GM19099 (cell line): Measurements from ENCODE around the gene GPR160.

Experiments used
- POLR2A ChIP-seq: IDR thresholded peaks from 3 replicates; pipeline ENCODE4 v1.6.1; 2011; ENCODE audit warnings: low read depth; ENCODE audit not compliant: insufficient read length; ENCODE audit errors: extremely low read depth

The GPR160 gene

DNA sequence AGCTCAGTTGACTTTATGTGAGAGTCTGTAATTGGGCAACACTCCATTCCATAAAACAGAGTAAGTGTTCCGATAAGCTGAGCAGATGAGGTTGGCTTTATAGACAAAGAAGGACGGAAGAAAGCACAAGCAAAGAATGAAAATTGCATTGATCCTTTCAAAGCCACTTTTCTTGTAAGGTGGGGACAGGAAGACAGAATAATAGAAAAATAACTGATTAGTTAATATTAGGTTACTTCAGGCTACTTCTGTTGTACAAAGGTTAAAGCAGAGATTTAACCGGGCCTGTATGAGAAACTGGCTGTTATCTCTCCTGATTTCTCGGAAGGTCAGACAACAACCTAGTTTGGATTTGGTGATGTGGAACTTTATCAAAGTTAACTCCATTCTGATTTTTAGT lies 15.5 kb upstream of the GPR160 start:
- no peak for TF ChIP-seq POLR2A

DNA sequence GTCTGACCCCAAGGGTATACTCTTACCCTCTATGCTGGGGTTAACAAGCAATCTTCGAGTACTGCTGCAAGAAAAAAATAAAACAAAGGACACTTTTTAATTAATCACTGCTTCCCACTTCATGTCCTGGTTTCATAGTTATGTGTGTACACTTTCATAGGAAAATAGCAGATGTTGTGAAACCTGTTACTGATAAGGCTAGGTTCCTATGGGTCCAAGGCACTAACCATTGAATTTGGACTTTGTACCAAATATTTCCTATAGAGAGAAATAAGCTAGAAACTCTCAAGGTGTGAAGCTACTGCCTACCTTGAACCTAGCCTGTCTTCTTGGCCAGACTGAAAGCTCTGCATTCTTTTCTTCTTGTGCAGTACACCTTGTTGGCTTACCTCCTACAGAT lies 14.6 kb upstream of the GPR160 start:
- TF ChIP-seq POLR2A: no peak

DNA sequence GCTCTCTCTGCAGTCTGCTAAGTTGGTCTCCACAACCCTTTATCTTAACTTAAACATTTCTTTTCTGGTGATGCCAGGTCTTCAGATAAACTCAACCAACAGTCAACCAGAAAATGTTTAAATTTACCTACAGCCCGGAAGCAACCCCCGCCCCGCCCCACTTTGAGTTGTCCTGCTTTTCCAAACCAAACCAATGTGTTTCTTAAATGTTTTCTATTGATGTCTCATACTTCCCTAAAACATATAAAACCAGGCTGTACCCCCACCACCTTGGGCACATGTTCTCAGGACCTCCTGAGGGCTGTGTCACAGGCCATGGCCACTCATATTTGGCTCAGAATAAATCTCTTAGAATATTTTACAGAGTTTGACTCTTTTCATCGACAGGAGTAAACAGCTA lies 13.2 kb upstream of the GPR160 start:
- no peak for TF ChIP-seq POLR2A

DNA sequence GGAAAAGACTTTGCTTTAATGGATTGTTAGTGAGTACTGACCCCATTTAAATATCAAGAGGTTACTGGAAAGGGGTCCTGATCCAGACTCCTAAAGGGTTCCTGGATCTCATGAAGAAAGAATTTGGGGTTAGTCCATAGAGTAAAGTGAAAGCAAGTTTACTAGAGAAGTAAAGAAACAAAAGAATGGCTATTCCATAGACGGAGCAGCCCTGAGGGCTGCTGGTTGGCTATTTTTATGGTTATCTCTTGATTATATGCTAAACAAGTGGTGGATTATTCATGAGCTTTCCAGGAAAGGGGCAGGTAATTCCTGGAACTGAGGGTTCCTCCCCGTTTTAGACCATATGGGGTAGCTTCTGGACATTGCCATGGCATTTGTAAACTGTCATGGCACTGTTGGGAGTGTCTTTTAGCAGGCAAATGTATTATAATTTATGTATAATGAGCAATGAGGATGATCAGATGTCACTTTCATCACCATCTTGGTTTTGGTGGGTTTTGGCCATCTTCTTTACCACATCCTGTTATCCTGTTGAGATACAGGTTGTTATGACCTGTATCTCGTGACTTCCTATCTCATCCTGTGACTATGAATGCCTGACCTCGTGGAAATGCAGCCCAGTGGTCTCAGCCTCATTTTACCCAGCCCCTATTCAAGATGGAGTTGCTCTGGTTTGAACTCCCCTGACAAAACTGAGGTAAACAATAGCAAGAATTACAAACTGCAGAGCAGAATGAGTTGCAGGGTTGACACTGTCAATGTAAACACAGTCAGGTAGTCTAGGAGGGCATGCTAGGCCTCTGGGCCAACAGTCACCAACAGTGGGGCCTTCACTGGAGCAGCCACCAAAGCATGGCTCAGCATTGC lies 10.3 kb upstream of the GPR160 start:
- TF ChIP-seq POLR2A: no peak

DNA sequence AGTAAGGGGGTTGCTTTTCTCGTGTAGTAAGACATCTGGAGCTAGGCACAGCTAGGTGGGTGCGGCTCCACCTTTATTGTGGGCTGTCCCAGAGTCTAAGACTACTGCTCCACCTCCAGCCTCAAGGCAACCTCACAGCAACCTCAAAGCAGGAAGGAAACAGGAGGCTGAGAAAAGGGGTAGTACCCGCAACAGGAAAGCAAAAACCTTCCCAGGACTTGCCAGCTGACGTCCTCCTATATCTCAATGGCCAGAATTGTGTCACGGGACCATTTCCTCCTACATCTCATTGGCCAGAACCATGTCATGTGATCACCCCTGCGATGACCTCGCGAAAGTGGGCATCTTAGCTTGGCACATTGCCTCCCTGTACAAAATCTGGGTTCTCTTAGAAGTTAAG lies 4.3 kb upstream of the GPR160 start:
- no peak for TF ChIP-seq POLR2A

DNA sequence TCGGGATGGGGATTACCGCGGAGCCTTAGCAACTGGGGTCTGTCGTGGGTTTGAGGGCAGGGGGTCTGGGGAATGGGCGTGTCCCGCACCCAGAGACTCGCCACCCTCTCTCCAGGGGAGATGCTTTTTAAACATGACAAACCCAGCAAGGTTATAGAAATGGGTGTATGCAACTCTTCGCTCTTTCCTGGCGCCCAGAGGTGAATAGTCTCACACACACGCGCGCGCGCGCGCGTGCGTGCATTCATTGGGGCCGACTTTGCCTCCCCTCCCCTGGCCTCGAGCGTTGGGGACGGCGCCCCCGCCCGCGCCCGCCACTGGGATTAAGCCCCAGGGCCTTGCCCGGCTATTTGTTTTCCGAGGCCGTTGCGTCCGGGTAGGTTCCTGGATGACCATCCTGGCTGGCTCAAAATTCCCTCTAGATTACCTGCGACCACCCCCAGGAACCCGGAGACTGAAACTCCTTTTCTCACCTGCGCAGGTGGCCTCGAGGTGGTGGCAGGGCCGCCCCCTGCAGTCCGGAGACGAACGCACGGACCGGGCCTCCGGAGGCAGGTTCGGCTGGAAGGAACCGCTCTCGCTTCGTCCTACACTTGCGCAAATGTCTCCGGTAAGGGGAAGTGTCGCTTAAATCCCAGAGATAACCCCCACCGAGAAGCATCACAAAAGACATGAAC lies 777 bp downstream of the GPR160 start:
- TF ChIP-seq POLR2A: no peak

DNA sequence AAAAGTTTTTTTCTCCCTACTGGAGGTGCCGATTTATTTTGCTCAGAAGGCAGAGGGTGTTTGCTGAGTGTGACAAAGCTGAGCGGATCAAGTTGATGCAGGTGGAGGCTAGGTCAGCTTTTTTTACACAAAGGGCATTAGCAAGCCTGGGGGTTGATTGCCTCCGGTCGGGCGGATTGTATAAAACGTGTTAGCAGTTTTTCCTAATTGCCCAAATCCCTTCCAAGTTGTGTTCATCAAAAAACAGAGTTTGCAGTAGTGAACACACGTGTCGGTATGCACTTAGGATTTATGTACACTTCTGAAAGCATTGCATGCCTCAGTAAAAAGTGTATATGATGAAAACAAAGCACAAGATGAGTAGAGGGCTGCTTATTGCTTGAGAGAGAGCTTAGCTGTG lies 2.6 kb downstream of the GPR160 start:
- no peak for TF ChIP-seq POLR2A

DNA sequence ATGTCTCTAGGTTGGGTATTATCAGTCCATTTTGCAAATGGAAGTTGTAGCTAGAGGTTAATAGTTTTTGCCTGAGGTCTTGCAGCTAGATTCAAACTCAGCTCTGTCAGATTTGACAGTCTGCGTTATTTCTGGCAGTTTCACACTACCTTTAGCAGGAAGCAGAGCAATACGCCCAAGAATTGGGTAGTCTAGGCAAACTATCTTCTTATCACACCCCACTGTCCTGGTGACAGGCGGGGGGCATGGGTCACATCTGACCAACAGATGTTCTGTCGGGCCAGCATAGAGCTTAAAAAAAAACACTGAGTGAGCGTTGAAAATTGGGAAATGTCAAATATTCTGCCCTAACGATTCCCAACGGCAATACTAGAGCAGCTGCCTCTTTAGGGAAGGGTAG lies 5.7 kb downstream of the GPR160 start:
- TF ChIP-seq POLR2A: no peak

DNA sequence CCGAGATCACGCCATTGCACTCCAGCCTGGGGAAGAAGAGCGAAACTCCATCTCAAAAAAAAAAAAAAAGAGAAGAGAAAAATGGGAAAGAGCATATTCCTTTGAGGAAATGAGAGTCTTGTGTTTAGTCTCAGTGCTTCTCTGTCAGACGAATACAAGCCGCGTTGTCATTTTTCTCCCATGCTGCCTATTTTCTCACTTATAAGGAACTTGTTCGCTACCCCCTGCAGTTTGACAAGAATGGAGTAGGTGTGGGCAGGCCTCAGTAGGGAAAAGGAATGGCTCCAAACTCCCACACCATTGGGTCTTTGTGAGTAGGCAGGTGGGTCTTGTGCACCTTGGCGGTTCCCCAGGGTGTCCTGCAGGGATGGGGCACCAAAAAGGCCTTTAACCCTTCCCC lies 6.5 kb downstream of the GPR160 start:
- no peak for TF ChIP-seq POLR2A

DNA sequence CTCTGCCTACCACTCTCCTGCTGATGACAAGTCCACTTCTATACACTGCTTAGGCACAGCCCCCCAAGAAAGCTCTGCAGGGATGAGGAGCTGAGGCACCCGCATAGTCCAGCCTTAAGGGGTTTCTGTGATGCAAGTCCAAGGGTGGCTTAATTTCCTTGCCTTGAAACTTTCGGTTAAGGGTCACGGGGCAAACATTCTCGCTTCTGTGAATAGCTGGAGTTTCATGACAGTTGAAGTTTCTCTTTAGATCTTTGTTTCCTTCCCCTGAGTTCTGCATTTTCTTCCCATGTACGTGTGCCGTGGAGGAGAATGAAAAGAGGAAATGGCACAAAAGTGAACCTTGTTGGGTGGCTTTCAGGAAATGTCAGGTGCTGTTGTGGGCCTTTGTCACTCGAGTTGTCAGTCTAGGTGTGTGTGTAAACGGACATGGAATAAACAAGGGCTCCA lies 7.0 kb downstream of the GPR160 start:
- TF ChIP-seq POLR2A: no peak

DNA sequence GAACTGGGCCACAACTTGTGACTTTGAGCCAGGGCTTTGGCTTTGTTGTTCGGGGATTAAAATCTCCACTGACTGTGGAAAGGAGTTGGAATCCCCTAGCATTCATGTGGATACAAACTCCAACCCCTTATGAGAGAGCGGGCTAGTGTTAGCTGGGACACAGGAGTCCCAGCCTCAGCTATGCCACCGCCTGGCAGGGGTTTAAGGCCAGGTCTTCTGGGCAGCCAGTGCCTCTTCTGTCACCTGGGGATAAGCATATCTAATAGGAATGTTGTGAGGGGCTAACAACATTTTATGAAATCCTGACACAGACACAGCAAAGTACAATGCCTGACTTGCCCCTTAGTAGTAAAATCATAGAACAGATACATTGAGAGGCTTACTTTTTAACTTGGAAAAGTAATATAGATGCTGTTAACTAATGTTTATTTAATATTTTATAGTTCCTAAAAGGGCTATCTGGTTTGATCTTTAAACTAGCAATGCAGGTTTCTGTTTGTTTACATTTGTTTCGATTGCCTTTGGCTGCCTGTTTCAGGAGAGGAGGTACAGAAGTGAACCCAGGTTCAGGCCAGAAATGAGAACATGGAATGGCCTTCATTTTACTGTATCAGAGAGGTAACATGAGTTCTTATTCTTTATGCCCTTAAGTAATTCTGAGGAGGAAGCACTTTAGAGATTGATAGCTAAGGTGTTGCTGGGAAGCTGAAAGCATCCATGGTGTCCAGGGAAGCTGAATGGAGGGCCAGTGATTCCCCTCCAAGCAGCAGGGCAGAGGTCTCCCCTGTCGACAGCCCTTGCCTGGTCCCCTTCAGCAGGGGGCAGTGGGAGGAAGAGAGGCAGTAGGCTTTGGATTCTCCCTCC lies 8.7 kb downstream of the GPR160 start:
- TF ChIP-seq POLR2A: no peak

DNA sequence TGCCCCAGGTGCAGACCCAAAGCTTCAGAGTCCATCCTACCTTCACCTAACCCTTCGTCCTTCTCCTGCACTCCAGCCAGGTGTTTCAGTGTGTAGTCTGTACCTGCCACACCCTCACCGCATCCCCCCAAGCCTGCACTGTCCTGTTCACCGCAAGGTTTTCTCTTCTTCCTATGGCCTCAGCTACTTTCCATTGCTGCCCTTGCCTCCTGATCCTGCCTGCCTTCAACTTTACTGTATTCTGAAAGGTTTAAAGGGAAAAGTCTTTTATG lies 9.3 kb downstream of the GPR160 start:
- TF ChIP-seq POLR2A: no peak

DNA sequence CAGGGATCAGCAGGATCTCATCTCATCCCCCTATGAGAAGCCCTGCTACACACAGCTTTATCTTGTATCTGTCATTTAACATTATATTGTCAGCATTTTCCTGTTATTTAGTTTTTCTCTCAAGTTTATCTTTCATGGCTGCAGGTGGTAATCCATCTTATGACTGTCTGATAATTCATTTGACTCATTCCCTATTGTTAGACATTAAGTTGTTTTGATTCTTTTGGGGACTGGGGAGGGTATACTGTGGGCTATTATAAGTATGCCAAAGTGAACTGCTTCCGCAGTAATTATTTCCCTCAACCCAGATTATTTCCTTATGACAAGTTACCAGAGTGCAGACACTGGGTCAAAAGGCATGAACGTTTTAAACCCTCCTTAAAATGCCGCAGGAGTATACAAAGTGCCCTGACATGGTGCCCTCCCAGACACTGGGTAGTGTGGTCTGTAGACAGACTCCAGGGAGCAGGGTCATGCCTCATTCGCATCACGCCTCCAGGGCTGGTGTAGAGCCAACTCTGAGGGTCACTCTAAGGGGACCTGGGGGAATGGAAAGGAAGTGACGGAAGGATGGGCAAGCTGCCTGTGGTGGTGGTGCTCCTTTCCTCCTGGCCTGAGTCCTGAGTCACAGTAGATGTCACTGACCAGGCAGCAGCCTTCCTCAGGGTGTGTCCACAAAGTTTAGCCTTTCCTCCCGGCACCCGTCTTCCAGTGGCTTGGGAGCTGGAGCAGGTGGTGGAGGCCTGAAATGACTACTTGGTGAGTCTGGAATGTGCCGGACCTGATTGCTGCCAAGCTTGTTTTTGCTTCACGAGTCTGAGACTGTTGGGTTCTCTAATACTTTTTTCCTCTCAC lies 11.6 kb downstream of the GPR160 start:
- no peak for TF ChIP-seq POLR2A

DNA sequence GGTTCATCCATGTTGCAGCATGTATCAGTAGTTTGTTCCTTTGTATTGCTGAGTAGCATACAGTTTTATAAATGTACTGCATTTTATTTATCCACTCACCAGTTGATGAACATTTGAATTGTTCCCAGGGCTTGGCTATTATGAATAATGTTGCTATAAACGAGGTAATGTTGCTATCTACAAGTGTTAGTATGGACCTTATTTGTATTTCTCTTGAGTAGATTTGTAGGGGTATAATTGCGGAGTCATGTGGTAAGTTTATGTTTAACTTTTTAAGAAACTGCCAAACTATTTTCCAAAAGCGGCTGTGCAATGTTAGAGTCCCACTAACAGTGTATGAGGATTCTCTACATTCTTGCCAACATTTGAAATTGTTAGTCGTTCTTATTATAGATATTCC lies 13.0 kb downstream of the GPR160 start:
- TF ChIP-seq POLR2A: no peak

DNA sequence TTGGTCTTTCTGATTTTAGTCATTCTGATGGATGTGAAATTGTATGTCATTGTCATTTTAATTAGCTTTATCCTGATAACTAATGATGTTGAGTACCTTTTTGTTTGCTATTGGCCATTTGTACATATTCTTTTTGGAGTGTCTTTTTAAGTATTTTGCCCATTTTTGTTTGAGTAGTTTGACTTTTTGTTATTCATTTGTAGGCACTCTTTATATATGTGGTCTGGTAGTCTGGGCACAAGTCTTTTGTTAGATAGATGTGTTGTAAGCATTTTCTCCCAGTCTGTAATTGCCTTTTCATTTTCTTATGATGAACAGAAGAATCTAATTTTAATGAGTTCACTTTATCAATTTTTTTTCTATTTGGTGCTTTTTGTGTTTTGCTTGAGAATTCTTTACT lies 14.6 kb downstream of the GPR160 start:
- TF ChIP-seq POLR2A: no peak
